Erythroblast (primary cell): Measurements from ENCODE around the gene NME7.
A peak's percentile ranks its signal among the peaks of the same experiment; 100 is the strongest.
"Not testable (repeated sequence)": the region's sequence is repeated elsewhere in the genome, so short reads cannot be mapped to it uniquely, and the experiment has no call there.

Source experiments
- DNase-seq, 2 experiments: peaks; one replicate each; lab custom pipeline; 2025; lab: John Stamatoyannopoulos, UW
- GATA1 ChIP-seq: IDR thresholded peaks from 2 replicates; pipeline ENCODE4 v1.6.1; 2011; ENCODE audit warnings: low read depth, mild to moderate bottlenecking, control low read depth, low read length, moderate library complexity
- POLR2A ChIP-seq: IDR thresholded peaks from 2 replicates; pipeline ENCODE4 v1.6.1; 2011; ENCODE audit warnings: mild to moderate bottlenecking, low read length

NME7 gene

GRCh38 chr1:169363046-169363730 is 4.4 kb downstream of the NME7 start:
- no peak for DNase-seq
- TF ChIP-seq POLR2A, result no peak
- TF ChIP-seq GATA1, result no peak

- no peak for DNase-seq
- TF ChIP-seq GATA1 (no peak), POLR2A (no peak)
These were observed 6.3 kb downstream of the NME7 start for GRCh38 chr1:169361281-169361680.

GRCh38 chr1:169360415-169360814 is 7.2 kb downstream of the NME7 start:
- DNase-seq, result no peak
- TF ChIP-seq POLR2A (no peak), GATA1 (no peak)

- DNase-seq, result peak; percentile 77 to 89
- TF ChIP-seq GATA1, result no peak
- no peak for TF ChIP-seq POLR2A
These were observed 19.1 kb downstream of the NME7 start for GRCh38 chr1:169348383-169349036.

GRCh38 chr1:169347688-169348382 is 19.8 kb downstream of the NME7 start:
- no peak for TF ChIP-seq GATA1
- TF ChIP-seq POLR2A, result no peak
- DNase-seq, result peak; percentile 7 to 38

GRCh38 chr1:169346036-169346589 is 21.5 kb downstream of the NME7 start:
- TF ChIP-seq GATA1 (no peak), POLR2A (no peak)

GRCh38 chr1:169345511-169345910 is 22.1 kb downstream of the NME7 start:
- TF ChIP-seq GATA1 (no peak), POLR2A (no peak)
- peak; percentile 43 to 84 for DNase-seq

More at GRCh38 chr1:169346036-169346589, 21.5 kb downstream of the NME7 start:
- no peak for DNase-seq

GRCh38 chr1:169342096-169342495 is 25.5 kb downstream of the NME7 start:
- DNase-seq, result not testable (repeated sequence)

GRCh38 chr1:169340882-169341281 is 26.7 kb downstream of the NME7 start:
- TF ChIP-seq POLR2A (no peak), GATA1 (no peak)
- DNase-seq, result no peak

GRCh38 chr1:169339773-169340172 is 27.8 kb downstream of the NME7 start:
- TF ChIP-seq GATA1 (no peak), POLR2A (no peak)

GRCh38 chr1:169338617-169339016 is 29.0 kb downstream of the NME7 start:
- peak; percentile 39 for TF ChIP-seq POLR2A
- TF ChIP-seq GATA1, result no peak
- peak; percentile 54 to 70 for DNase-seq

More at GRCh38 chr1:169339773-169340172, 27.8 kb downstream of the NME7 start:
- DNase-seq, result peak in 1 of 2 experiments; percentile 15

GRCh38 chr1:169336947-169337715 is 30.5 kb downstream of the NME7 start:
- not testable (repeated sequence) for DNase-seq

- DNase-seq, result not testable (repeated sequence)
These were observed 32.9 kb downstream of the NME7 start for GRCh38 chr1:169334727-169335126.

- no peak for DNase-seq
- no peak for TF ChIP-seq GATA1
- no peak for TF ChIP-seq POLR2A
These were observed 36.7 kb downstream of the NME7 start for GRCh38 chr1:169330927-169331326.
